NCI-H2196 treated with DMSO at 0.1 percent for 48 hours (cell line): ENCODE data around the gene OR10H3.
"Not testable (repeated sequence)": the region's sequence is repeated elsewhere in the genome, so short reads cannot be mapped to it uniquely, and the experiment has no call there.

ENCODE experiments used
- DNase-seq: peaks from one replicate; lab custom pipeline; 2025; ENCODE audit not compliant: unreplicated experiment; lab: John Stamatoyannopoulos, UW

OR10H3 gene, protein sequence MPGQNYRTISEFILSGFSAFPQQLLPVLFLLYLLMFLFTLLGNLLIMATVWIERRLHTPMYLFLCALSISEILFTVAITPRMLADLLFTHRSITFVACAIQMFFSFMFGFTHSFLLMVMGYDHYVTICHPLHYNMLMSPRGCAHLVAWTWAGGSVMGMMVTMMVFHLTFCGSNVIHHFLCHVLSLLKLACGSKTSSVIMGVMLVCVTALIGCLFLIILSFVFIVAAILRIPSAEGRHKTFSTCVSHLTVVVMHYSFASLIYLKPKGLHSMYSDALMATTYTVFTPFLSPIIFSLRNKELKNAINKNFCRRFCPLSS

DNA sequence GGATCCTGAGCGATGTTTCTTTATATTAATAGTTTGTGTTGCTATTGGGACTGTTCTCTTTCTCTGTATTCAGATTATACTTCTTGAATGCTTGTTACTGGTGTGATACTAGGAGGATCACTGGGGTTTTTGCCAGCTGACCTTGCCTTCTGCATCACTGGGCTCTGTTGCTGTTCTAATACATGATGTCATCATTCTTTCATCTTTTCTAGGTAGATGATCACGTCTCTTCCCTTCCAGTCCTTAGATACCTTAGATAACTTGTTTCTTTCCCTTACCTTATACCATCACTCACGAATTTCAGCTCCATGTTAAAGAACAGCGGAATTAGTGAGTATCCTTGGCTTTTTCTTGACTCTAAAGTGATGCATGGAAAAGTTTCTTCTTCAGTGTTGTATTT is at the start of gene OR10H3:
Gene OR10H3, plus strand, starts transcription at position 264 of the 400 bp plus-strand sequence. CDS start 3,408 bp downstream, outside the sequence.
- DNase-seq, result no peak

DNA sequence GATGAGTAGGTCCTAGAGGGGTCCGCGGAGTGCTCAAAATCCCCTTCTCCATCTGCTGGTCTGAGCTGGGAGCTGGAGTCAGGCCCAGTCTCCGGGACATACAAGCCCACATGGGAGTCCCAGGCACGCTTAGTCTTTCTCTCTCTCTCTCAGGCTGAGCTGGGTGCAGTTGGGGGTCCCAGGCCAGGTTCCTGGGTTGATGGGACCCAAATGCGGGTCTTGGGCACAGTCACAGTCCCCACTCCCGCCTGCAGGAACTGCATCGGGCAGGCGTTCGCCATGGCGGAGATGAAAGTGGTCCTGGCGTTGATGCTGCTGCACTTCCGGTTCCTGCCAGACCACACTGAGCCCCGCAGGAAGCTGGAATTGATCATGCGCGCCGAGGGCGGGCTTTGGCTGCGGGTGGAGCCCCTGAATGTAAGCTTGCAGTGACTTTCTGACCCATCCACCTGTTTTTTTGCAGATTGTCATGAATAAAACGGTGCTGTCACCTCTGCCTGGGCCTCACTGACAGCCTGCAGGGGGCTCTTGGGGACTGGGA is 41.1 kb upstream of the OR10H3 start:
- no peak for DNase-seq

GRCh38 chr19:15701757-15702533 is 35.8 kb upstream of the OR10H3 start:
- DNase-seq, result peak; percentile 88

DNA sequence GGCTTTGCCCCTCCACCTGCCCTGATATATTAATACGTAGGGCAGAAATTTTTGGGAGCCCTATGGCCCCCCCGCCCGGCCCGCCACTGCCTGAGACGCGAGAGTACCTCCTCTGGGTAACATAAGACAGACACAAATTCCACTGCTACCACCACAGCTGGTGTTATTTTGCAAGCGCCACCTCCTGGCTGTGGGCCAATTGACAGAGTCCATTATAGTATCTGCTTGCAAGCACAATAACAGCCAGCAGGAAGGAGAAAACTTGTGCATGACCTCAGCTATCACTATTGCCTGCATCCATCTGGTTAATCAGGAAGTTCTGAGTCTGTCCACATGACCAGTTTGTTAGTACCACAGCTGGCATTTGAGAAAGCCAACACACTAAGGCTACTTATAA is 35.3 kb upstream of the OR10H3 start:
- DNase-seq, result peak; percentile 94

DNA sequence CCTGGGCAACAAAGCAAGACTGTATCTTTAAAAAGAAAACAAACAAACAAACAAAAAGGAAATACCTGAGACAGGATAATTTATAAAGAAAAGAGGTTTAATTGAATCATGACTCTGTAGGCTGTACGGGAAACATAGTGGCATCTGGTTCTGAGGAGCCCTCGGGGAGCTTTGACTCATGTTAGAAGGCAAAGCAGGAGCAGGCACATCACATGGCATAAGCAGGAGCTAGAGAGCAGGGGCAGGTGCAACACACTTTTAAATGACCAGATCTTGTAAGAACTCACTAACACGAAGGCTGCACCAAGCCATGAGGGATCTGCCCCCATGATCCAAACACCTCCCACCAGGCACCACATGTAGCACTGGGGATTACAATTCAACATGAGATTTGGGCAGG is 23.1 kb upstream of the OR10H3 start:
- no peak for DNase-seq

- DNase-seq, result no peak
Measured at GRCh38 chr19:15715642-15716041, 22.1 kb upstream of the OR10H3 start.

DNA sequence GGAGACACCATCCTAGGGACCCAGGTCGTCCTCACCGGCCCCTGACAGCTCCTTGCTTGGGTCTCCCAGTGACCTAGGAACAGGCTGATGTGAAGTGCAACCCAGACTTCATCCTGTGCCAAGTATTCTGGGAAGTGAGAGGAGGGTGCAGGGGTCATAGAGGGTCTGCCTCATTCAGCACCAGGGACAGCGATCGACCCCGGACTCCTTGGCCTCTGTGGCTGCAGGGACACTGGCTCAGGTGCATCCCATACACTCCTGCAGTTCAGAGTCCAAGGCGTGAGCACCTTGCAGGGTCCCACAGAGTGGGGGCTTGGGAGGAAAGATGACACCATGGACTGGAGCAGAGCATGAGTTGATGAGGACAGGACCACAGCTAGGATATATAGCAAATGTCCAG is 20.0 kb upstream of the OR10H3 start:
- DNase-seq, result no peak

DNA sequence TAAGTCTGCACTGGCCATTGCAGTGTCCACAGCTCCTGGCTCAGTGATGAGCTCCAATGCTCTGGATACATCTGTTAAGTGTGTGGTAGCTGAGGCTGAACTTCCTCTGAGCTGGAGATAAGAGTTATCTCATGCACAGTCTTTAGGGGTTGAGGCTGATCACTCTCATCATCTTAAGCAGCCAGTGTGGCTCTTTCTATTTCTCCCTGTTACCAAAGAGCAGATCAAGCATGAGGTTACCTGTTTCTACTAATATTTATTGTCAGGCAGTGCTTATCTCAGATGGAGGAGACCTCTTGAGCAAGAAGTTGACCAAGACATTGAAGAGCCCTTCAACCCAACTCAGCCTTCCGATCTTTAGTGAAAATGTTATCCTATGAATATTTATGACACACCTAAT is 16.5 kb upstream of the OR10H3 start:
- no peak for DNase-seq

- DNase-seq, result no peak
Measured at GRCh38 chr19:15722956-15723355, 14.8 kb upstream of the OR10H3 start.

DNA sequence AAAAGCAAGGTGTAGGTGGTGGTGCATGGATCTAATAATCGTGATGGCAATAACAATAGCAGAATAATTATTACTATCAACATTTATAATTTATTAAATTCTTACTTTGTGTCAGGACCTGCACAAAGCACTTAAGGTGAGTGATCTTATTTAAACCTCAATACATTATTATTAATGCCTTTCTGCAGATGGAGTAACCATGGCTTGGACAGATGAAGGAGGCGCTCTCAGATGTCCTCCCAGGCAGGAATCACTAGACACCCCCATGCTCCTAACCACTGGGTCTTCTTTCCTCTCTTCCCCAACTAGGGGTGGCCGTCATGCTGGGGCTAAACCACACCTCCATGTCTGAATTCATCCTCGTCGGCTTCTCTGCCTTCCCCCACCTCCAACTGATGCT is 10.1 kb upstream of the OR10H3 start, which contains the start of gene OR10H2:
Gene OR10H2, plus strand, starts transcription at position 301 of the 400 bp plus-strand sequence. Its CDS starts 20 bp downstream, at position 321.
- DNase-seq, result no peak

- DNase-seq, result no peak
Measured at GRCh38 chr19:15730538-15730937, 7.2 kb upstream of the OR10H3 start.

- no peak for DNase-seq
Measured at GRCh38 chr19:15732388-15732787, 5.4 kb upstream of the OR10H3 start.

DNA sequence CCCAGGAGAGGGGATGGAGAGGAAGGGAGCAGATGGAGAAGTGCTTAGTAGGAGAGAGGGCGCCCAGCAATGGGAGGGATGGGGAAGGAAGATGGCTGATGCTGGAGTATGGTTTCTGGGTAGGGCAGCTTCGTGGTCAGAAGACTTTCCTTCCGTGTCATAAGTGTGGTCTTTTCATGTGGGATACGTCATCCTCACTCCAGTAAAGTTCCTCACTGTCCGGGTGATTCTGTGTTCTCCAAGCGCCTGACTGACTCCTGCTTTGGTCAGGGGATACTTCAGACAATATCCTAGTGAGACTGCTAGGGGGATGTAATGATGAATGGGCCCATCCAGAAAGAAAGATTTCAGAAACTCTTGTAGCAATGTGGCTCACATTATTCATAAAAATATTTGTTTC is 3.9 kb upstream of the OR10H3 start:
- DNase-seq, result no peak

DNA sequence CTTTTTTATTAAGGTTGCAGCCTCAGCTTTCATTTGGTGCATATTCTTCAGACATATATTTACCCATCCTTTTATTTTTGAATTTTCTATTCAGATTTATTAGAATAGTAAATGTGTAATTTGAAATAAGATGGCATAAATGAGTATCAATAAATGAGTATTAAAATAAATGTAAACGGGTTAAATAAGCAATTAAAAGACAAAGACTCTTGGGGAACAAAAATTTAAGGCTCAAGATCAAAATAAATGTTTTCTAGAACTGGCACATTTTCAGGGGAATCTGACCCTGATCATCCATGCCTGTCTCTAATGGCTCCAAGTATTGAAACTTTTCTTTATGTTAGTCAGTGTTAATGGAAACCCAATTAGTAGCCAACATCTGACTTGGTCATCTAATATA is 3.0 kb downstream of the OR10H3 start:
- no peak for DNase-seq

GRCh38 chr19:15748239-15748638 is 10.5 kb downstream of the OR10H3 start:
- DNase-seq, result no peak

- no peak for DNase-seq
Measured at GRCh38 chr19:15758379-15758778, 20.6 kb downstream of the OR10H3 start.

- no peak for DNase-seq
Measured at GRCh38 chr19:15759962-15760565, 22.3 kb downstream of the OR10H3 start.

GRCh38 chr19:15769586-15769985 is 31.8 kb downstream of the OR10H3 start:
- DNase-seq, result no peak

DNA sequence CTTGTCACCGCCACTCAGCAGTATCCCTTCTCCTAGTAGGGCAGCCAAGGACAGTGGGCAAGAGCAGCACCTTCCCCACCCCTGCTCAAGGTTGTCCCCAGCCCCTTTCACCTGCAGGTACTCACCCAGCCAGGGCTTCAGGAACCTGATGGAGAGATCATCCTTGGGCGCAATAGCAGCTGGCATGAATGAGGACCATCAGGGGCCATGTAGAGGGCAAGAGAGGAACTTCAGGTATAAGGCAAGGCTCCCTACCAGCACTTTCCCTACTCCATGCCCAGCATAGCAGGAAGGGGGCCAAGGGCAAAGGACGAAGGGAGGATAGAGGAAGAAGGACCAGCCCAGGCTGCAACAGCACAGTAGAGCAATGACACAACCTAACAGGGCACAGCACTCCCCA is 36.4 kb downstream of the OR10H3 start:
- not testable (repeated sequence) for DNase-seq

GRCh38 chr19:15775249-15775648 is 37.5 kb downstream of the OR10H3 start:
- DNase-seq, result no peak

GRCh38 chr19:15776264-15776663 is 38.5 kb downstream of the OR10H3 start:
- DNase-seq, result no peak
